NCI-H82 (cell line): ENCODE results near the gene MACROD1.

Source experiments
- DNase-seq: peaks from one replicate; lab custom pipeline; 2025; lab: John Stamatoyannopoulos, UW

MACROD1 gene

GRCh38 chr11:64131683-64132190 is 34.2 kb downstream of the MACROD1 start:
- DNase-seq = peak; percentile 97

GRCh38 chr11:64130618-64131017 is 35.3 kb downstream of the MACROD1 start:
- peak; percentile 39 for DNase-seq

DNA sequence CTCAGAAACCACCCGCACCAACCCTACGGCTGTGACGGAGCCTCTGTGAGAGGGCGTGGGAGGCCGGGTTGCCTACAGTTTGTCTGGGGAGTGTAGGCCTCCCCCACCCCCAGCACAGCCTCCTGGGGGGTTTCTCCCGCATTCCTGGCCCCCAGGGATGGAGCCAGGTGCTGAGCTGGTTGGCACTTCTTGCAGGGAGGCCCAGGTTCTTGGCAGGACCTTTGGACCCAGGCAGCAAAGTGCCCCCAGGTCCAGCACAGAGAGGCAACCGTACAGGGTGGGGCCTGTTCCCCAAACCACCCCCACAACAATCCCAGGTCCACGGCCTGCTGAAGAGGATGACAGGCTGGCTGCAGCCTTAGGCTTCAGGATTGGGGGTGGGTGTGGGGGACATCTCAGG is 36.5 kb downstream of the MACROD1 start:
- DNase-seq = no peak

DNA sequence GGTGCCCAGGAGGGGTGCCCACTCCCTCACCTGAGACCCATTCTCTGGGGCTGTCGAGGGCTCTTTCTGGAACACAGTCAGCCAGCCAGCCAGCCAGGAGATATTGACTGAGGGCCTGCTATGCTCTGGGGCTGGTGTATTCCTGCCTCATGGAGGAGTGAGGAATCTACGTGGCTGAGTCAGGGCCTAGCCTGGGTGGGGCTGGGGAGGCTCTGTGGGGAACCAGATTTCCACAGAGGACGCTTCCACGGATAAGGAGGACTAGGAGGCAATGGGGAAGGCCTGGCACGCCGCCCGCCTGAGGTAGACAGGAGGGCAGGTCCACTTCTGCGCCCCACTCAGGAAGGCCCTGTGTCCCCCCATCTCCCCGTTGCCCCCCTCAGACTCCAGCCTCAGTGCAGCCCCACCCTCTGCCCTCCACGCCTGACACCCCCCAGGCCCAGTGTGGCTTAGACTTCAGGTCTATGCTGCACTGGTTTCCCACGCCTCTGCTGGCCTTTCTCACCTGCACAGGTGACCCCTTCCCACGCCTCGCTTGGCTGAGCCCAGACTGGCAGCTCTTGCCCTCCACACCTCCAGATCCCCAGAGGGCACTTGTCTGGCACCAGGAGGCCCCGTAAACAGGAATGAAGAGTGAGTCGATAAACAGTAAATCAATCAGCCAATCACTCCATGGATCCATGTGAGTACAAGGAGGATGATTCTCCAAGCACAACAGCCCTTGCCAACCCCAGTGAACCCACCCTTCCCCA is 37.5 kb downstream of the MACROD1 start:
- DNase-seq = no peak

DNA sequence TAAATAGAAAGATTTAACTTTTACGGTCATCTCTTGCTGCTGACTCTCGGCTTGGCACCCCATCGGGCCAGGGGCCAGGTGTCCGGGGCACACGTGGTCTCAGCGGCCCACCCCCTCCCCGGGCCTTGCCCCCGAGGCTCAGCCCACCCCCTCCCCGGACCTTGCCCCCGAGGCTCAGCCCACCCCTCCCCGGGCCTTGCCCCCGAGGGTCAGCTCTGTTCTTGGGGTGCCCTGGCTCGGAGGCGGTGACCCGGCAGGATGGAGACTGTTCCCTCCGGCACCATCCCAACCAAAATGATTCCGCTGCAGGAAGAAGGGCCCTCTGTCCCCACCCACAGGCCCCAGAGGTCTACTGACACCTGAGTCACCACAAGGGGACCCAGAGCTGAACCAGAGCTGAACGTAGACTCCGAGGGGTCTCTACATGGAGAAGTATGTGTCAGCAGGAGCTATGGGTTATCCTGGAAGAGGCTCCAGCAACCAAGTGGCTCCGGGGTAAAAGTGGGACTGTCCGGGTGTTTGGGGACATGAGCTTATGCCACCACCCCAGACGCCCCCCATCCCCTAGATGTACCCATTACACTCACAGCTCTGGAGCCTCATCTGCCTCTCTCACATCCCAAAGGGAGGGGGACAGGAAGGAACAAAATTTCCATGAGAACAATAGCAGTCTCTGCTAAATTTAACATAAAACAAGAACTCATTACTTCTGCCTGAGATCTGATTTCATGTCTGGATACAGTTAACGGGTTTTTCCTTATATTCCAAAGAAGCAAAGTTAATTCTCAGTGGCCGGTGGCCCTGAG is 38.4 kb downstream of the MACROD1 start:
- no peak for DNase-seq

GRCh38 chr11:64126796-64127195 is 39.1 kb downstream of the MACROD1 start:
- DNase-seq = no peak

GRCh38 chr11:64126371-64126770 is 39.5 kb downstream of the MACROD1 start:
- DNase-seq = no peak

- DNase-seq = no peak
Measured at GRCh38 chr11:64125676-64126075, 40.2 kb downstream of the MACROD1 start.

- DNase-seq = no peak
Measured at GRCh38 chr11:64124147-64124546, 41.8 kb downstream of the MACROD1 start.

DNA sequence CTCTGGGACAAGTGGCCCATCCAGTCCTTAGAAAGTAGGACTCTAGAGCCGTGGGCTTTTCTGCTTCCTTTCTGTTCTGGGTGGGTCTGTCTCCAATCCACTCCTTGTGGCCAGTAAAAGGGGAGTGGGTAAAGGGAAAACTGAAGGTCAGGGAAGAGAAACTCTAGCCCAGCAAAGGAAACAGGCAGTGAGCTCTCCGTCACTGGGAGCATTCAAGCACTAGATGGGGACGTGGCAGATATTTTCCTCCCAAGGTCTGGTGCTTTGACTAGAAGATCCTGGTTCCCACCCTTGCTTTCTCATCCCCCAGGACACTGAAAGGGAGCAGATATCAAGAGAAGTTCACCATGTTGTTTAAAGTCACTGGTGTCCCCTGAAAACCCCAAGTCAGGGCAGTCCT is 42.2 kb downstream of the MACROD1 start:
- DNase-seq = no peak

DNA sequence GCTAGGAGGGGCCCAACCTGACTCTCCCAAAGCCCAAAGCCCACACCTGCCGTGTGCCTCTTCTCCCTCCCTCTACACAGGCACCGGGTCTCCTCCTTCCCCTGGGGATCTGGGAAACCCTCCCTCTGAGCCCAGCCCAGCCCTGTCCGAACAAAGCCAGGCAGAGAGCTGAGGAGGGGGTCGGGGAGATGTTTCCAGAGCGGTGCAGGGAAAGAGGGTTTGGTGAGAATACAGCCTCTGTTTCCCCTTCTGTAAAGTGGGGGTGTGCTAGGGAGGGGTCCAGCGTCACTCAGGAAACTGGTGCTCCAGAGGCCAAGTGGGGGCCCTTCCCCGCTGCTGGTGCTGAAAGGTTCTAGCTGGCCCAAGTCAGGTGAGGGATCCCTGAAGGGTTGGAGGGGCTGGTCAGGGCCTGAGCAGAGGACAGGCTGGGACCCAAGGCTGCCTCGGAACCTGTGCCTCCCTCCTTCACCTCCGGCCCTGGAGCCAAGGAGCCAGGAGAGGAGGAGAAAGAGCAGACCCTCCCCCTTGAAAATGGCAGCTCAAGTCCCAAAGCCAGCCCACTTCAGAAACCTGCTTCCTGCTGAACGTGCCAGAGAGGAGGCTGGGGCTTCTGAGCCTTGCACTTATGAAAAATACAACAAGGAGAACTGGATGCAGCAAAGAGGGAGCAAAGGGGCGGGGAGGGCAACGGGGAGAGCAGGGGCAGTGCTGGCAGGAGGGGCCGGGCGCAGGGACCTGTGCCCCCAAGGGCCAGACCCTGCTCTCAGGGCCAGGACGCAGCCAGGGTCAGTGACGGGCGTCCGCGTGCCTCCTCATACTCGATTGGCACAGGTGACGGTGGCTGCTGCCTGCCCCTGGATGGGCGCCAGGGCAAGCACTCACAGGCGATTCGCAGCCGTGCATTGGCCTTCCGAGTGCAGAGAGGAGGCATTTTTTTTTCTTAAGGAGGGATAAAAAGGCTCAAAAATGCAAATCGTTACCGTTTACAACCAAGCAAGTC is 43.2 kb downstream of the MACROD1 start:
- DNase-seq = no peak

DNA sequence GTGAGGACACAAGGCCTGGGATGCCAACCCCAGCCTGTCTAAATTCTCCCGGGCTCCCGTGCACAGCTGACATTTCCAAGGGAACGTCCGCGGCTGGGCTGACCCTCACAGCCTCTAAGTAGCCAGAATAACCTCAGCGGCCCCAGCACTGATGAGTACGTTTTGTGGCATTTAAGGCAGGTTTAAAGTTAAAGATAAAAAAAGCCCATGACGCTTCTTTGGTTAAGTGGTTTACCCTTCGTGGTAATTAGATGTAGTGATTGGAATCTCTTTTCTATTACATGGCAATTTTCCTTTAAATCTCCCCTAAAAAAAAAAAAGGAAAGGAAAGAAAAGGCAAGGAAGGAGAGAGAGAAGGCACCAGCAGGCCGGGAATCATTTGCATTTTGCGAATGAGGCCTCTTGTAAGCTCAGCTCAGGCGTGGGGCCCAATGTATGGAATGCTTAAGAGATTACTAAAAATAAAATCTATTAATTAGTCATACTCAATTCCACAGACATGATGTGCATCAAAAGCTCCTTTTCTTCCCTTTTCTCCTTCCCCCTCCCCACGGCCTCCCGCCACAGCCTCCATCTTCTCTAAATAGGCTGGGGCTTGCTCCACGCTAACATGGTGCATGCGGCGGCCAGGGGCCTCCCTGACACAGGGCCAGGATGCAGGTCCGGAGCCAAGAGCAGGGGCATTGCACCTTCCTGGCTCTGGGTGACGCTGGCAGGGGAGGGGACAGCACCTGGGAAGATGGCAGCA is 44.1 kb downstream of the MACROD1 start:
- DNase-seq = no peak

- DNase-seq = peak; percentile 73
Measured at GRCh38 chr11:64120951-64121569, 44.9 kb downstream of the MACROD1 start.

- DNase-seq = peak; percentile 80
Measured at GRCh38 chr11:64119700-64120099, 46.2 kb downstream of the MACROD1 start.

GRCh38 chr11:64118876-64119665 is 46.8 kb downstream of the MACROD1 start:
- DNase-seq = peak; percentile 78

DNA sequence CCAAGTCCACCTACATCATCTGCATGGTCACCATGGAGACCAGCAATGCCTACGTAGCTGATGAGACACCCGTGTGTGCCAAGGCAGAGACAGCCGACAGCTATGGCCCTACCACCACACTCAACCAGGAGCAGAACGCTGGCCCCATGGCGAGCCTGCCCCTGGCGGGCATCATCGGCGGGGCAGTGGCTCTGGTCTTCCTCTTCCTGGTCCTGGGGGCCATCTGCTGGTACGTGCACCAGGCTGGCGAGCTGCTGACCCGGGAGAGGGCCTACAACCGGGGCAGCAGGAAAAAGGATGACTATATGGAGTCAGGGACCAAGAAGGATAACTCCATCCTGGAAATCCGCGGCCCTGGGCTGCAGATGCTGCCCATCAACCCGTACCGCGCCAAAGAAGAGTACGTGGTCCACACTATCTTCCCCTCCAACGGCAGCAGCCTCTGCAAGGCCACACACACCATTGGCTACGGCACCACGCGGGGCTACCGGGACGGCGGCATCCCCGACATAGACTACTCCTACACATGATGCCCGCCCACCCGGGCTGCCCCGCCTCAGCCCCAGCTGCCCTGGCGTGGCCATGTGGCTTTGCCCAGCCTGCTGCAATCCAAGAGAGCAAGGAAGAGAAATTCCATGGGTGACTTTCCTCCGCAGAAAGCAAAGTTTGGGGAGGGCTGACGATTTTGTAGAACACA is 48.0 kb downstream of the MACROD1 start:
- DNase-seq = no peak

- DNase-seq = no peak
Measured at GRCh38 chr11:64115531-64116522, 50.1 kb downstream of the MACROD1 start.

- DNase-seq = no peak
Measured at GRCh38 chr11:64114231-64114630, 51.7 kb downstream of the MACROD1 start.
